BJ (cell line): ENCODE measurements around the gene SLC9A2. TPM values are rescaled to one million over a fixed set of nuclear protein-coding genes. Genes with fewer than 3 reads are reported as not detected.

Experiments
- CTCF ChIA-PET: fragments of 350-600 bp; formaldehyde crosslinking; extraction: SDS; loops from one replicate; lab custom pipeline; 2021; ENCODE audit warnings: antibody characterized with exemption, inconsistent platforms; lab: Yijun Ruan, JAX
- POLR2A ChIA-PET: fragments of 300-600 bp; sonication (Branson Sonifier 250); formaldehyde crosslinking; extraction: SDS; loops from one replicate; lab custom pipeline; 2021; ENCODE audit warnings: antibody characterized with exemption; lab: Charles Lee
- DNase-seq: peaks from one replicate; pipeline ENCODE4 v3.0.0-alpha.2; 2011; ENCODE audit warnings: low read depth
- H3K27me3 ChIP-seq: 2 replicates; pipeline ENCODE4 v1.6.0; 2011; ENCODE audit warnings: low read length; ENCODE audit not compliant: control insufficient read depth, insufficient read depth
- H3K36me3 ChIP-seq: 2 replicates; pipeline ENCODE4 v1.5.1; 2011; ENCODE audit warnings: low read length; ENCODE audit not compliant: control insufficient read depth, insufficient read depth
- H3K4me3 ChIP-seq: 2 replicates; pipeline ENCODE4 v1.5.1; 2011; ENCODE audit warnings: low read depth, mild to moderate bottlenecking, control low read depth, low read length
- polyA plus RNA-seq: library from polyadenylated mRNA; depleted of rRNA; stranded (reverse); fragments of >200 nt; gene quantifications from 2 replicates; pipeline ENCODE4 v1.2.3, GENCODE V29; 2011
- TF ChIP-seq, protein P1 (sequence below): IDR thresholded peaks from 2 replicates; pipeline ENCODE4 v1.5.1; 2011; ENCODE audit warnings: low read depth, mild to moderate bottlenecking, control low read depth, inconsistent platforms, low read length, moderate library complexity; ENCODE audit not compliant: insufficient read depth

SLC9A2 gene
- polyA plus RNA-seq, 1 experiment: not detected

DNA sequence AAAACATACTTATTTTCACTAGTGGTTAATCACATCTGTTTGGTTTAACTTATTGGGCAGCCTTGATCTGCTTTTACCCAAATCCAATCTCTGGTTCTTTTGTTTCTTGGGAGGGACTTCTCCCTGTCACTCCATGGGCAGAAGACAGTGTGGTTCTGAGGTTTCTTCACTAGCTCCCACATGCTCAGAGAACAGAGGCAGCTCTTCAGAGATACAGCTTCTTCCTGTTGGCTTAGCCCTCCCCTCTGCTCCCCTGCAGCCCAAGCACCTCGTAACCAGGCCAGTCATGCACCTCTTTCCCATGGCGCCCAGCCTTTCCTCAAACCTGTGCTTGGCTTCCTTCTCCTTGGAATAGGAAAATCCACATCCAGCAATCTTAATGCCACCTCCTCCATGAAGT, 32.8 kb downstream of the SLC9A2 start:
- ChIA-PET CTCF (no interaction called here), POLR2A (no interaction called here)
- no peaks in the 10 kb centered on the region for H3K36me3 ChIP-seq
- H3K27me3 ChIP-seq: no peaks in the 10 kb centered on the region
- H3K4me3 ChIP-seq: no peak overlapping the region
- TF ChIP-seq, protein P1, sequence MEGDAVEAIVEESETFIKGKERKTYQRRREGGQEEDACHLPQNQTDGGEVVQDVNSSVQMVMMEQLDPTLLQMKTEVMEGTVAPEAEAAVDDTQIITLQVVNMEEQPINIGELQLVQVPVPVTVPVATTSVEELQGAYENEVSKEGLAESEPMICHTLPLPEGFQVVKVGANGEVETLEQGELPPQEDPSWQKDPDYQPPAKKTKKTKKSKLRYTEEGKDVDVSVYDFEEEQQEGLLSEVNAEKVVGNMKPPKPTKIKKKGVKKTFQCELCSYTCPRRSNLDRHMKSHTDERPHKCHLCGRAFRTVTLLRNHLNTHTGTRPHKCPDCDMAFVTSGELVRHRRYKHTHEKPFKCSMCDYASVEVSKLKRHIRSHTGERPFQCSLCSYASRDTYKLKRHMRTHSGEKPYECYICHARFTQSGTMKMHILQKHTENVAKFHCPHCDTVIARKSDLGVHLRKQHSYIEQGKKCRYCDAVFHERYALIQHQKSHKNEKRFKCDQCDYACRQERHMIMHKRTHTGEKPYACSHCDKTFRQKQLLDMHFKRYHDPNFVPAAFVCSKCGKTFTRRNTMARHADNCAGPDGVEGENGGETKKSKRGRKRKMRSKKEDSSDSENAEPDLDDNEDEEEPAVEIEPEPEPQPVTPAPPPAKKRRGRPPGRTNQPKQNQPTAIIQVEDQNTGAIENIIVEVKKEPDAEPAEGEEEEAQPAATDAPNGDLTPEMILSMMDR: no peak
- no peak for DNase-seq

DNA sequence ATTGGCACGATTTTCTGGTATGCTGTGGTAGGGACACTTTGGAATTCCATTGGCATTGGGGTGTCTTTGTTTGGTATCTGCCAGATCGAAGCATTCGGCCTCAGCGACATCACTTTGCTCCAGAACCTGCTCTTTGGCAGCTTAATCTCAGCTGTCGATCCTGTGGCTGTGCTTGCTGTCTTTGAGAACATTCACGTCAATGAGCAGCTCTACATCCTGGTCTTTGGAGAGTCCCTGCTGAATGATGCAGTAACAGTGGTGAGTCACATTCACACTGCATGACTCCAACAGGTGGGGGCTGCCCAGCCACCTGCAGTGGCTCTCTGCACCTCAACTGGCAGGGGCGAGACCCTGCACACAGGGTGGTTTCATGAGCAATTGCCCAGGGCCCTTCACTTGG, 38.4 kb downstream of the SLC9A2 start:
- TF ChIP-seq, protein P1: no peak
- Histone ChIP-seq H3K36me3 (no peaks in the 10 kb centered on the region), H3K4me3 (no peak overlapping the region), H3K27me3 (no peaks in the 10 kb centered on the region; the same call in 1 of the 2 replicates)
- ChIA-PET POLR2A (no interaction called here), CTCF (no interaction called here)
- DNase-seq: no peak

DNA sequence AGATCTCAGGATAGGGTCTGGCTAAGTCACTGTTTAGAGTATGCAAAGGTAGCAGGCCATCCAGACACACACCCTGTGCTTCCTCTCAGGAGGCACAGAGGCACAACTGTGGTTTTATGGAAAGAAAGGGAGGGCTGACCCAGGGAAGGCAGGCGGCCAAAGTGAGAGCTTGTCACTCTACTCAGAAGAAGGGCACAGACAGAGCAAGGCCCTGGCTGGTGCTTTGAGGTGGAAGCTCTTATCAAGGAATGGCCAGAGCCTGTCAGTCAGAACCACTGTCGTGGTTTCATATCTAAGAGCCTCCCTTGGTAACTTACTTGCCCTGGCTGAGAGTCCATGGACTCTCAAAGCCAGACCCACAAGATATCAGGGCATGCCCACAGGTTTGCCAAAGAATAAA, 40.7 kb downstream of the SLC9A2 start:
- Histone ChIP-seq H3K27me3 (no peaks in the 10 kb centered on the region; the same call in 1 of the 2 replicates), H3K36me3 (no peaks in the 10 kb centered on the region), H3K4me3 (no peak overlapping the region)
- DNase-seq: no peak
- TF ChIP-seq, protein P1: no peak
- ChIA-PET POLR2A (no interaction called here), CTCF (no interaction called here)

DNA sequence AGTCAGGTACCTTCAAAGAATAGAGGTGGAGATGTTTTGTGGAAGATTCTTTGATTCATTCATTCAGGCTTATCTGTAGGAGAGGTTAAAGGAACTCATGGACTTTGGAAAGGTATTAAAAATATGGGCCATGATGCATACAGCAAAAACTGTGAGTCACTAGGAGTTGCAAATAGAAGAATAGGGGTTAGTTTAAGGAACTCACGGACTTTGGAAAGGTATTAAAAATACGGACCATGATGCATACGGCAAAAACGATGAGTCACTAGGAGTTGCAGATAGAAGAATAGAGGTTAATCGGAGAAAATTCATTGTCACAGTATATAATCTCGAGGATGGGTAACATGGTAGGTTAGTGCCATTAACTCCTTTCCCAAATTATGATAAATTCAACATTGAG, 41.2 kb downstream of the SLC9A2 start:
- ChIA-PET POLR2A (no interaction called here), CTCF (no interaction called here)
- TF ChIP-seq, protein P1: no peak
- no peaks in the 10 kb centered on the region; the same call in 1 of the 2 replicates for H3K27me3 ChIP-seq
- H3K4me3 ChIP-seq: no peak overlapping the region
- H3K36me3 ChIP-seq: no peaks in the 10 kb centered on the region
- DNase-seq: no peak

DNA sequence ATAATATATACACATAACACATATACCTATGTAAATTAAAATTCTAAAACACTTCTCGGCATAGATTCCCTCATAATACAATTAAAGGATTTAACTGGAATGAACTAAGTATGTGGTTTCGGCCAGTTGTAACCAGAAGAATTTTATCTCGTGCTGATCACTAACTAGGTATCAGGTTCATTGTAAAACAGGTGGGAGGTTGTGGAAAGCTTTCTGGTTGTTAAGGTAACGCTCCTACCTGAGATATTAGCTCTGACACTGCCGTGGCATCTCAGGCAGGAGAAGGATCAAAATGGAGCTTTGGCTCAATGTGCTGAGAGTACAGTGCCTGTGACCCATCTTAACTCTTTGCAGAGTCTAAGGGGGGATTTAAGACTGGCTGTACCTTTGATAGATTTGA, 42.5 kb downstream of the SLC9A2 start:
- H3K4me3 ChIP-seq: no peak overlapping the region
- DNase-seq: no peak
- H3K36me3 ChIP-seq: no peaks in the 10 kb centered on the region
- ChIA-PET POLR2A (no interaction called here), CTCF (no interaction called here)
- TF ChIP-seq, protein P1: no peak
- H3K27me3 ChIP-seq: no peaks in the 10 kb centered on the region; the same call in 1 of the 2 replicates
